Astrocyte (in vitro differentiated cells and primary cell): ENCODE data around the gene RAB37. TPM values are rescaled to one million over a fixed set of nuclear protein-coding genes. Genes with fewer than 3 reads are reported as not detected.

Source experiments
- DNase-seq: peaks from one replicate; pipeline ENCODE4 v3.0.0-alpha.2; 2010; ENCODE audit warnings: low read depth
- FAIRE-seq: peaks from 2 replicates; lab custom pipeline; 2011; peaks lifted over from hg19 to GRCh38; lab: Jason Lieb, UNC
- H2AFZ ChIP-seq: 2 replicates; pipeline ENCODE4 v1.6.0; 2012; ENCODE audit warnings: low read depth, low read length, inconsistent platforms
- H3K27ac ChIP-seq: 2 replicates; pipeline ENCODE4 v1.5.1; 2011; ENCODE audit warnings: low read depth, low read length, inconsistent platforms
- H3K27me3 ChIP-seq: 2 replicates; pipeline ENCODE4 v1.6.0; 2011; ENCODE audit warnings: low read length, inconsistent platforms; ENCODE audit not compliant: insufficient read depth
- H3K36me3 ChIP-seq: 2 replicates; pipeline ENCODE4 v1.5.1; 2011; ENCODE audit warnings: low read length, inconsistent platforms; ENCODE audit not compliant: insufficient read depth
- H3K4me1 ChIP-seq: 2 replicates; pipeline ENCODE4 v1.5.1; 2011; ENCODE audit warnings: low read length, inconsistent platforms; ENCODE audit not compliant: insufficient read depth
- H3K4me2 ChIP-seq: 2 replicates; pipeline ENCODE4 v1.6.0; 2012; ENCODE audit warnings: low read length, inconsistent platforms
- H3K4me3 ChIP-seq: 2 replicates; pipeline ENCODE4 v1.5.1; 2011; ENCODE audit warnings: low read depth, mild to moderate bottlenecking, low read length, inconsistent platforms; ENCODE audit not compliant: insufficient read depth
- H3K79me2 ChIP-seq: 2 replicates; pipeline ENCODE4 v1.6.0; 2012; ENCODE audit warnings: mild to moderate bottlenecking, low read length, inconsistent platforms; ENCODE audit not compliant: insufficient read depth
- H3K9ac ChIP-seq: 2 replicates; pipeline ENCODE4 v1.6.0; 2012; ENCODE audit warnings: mild to moderate bottlenecking, low read length, inconsistent platforms
- H3K9me3 ChIP-seq: 2 replicates; pipeline ENCODE4 v1.5.1; 2012; ENCODE audit warnings: low read depth, mild to moderate bottlenecking, low read length, inconsistent platforms; ENCODE audit not compliant: insufficient read depth
- H4K20me1 ChIP-seq: 2 replicates; pipeline ENCODE4 v1.6.0; 2012; ENCODE audit warnings: low read length, inconsistent platforms; ENCODE audit not compliant: insufficient read depth
- H3K27ac Mint-ChIP-seq: one replicate; pipeline ENCODE4 v1.8.0; 2021; ENCODE audit warnings: mild to moderate bottlenecking, mixed read lengths; ENCODE audit not compliant: unreplicated experiment
- H3K27me3 Mint-ChIP-seq: one replicate; pipeline ENCODE4 v1.8.0; 2021; ENCODE audit warnings: low read depth, mixed read lengths; ENCODE audit not compliant: unreplicated experiment
- H3K36me3 Mint-ChIP-seq: one replicate; pipeline ENCODE4 v1.8.0; 2021; ENCODE audit warnings: low read depth, mixed read lengths; ENCODE audit not compliant: unreplicated experiment
- H3K4me1 Mint-ChIP-seq: one replicate; pipeline ENCODE4 v1.8.0; 2021; ENCODE audit warnings: low read depth, mixed read lengths; ENCODE audit not compliant: unreplicated experiment
- H3K4me3 Mint-ChIP-seq: one replicate; pipeline ENCODE4 v1.8.0; 2021; ENCODE audit warnings: mild to moderate bottlenecking, moderate library complexity, mixed read lengths; ENCODE audit not compliant: unreplicated experiment
- H3K9me3 Mint-ChIP-seq: one replicate; pipeline ENCODE4 v1.8.0; 2021; ENCODE audit warnings: mild to moderate bottlenecking, mixed read lengths; ENCODE audit not compliant: unreplicated experiment
- EZH2 ChIP-seq: IDR thresholded peaks from 2 replicates; pipeline ENCODE4 v1.6.1; 2012; ENCODE audit warnings: mild to moderate bottlenecking, low read length, inconsistent platforms; ENCODE audit not compliant: insufficient read depth
- total RNA-seq: library from RNA; stranded (reverse); gene quantifications from 2 replicates; pipeline ENCODE4 v1.2.1, GENCODE V29; 2021
- TF ChIP-seq, protein P1 (sequence below): IDR thresholded peaks from 2 replicates; pipeline ENCODE4 v1.5.1; 2011; ENCODE audit warnings: low read depth, mild to moderate bottlenecking, inconsistent platforms, low read length, moderate library complexity; ENCODE audit not compliant: insufficient read depth

The RAB37 gene
- total RNA-seq, 1 donor from 2014 or later, result 0.77 TPM

- peaks cover 16% of the 10 kb centered on the region for H3K4me1 ChIP-seq
- H3K27ac ChIP-seq, result no peak overlapping the region
- no peaks in the 10 kb centered on the region for H3K9me3 Mint-ChIP-seq
- no peak overlapping the region for H3K4me3 Mint-ChIP-seq
- FAIRE-seq (no peak), DNase-seq (no peak)
- peak overlapping the region; percentile 66 for H3K27ac Mint-ChIP-seq
- H3K27me3 Mint-ChIP-seq, result no peaks in the 10 kb centered on the region
- H3K9me3 ChIP-seq, result no peaks in the 10 kb centered on the region
- no peak overlapping the region for H3K4me2 ChIP-seq
- no peak overlapping the region for H2AFZ ChIP-seq
- H3K27me3 ChIP-seq, result no peaks in the 10 kb centered on the region
- H3K36me3 Mint-ChIP-seq, result no peaks in the 10 kb centered on the region
- H3K4me3 ChIP-seq, result no peak overlapping the region
- peaks cover 26% of the 10 kb centered on the region for H3K4me1 Mint-ChIP-seq
- H3K9ac ChIP-seq, result peak overlapping the region; percentile 6
- TF ChIP-seq, protein P1, sequence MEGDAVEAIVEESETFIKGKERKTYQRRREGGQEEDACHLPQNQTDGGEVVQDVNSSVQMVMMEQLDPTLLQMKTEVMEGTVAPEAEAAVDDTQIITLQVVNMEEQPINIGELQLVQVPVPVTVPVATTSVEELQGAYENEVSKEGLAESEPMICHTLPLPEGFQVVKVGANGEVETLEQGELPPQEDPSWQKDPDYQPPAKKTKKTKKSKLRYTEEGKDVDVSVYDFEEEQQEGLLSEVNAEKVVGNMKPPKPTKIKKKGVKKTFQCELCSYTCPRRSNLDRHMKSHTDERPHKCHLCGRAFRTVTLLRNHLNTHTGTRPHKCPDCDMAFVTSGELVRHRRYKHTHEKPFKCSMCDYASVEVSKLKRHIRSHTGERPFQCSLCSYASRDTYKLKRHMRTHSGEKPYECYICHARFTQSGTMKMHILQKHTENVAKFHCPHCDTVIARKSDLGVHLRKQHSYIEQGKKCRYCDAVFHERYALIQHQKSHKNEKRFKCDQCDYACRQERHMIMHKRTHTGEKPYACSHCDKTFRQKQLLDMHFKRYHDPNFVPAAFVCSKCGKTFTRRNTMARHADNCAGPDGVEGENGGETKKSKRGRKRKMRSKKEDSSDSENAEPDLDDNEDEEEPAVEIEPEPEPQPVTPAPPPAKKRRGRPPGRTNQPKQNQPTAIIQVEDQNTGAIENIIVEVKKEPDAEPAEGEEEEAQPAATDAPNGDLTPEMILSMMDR, result no peak
- no peak for TF ChIP-seq EZH2
- peaks cover 36% of the 10 kb centered on the region for H4K20me1 ChIP-seq
- H3K36me3 ChIP-seq, result no peaks in the 10 kb centered on the region
- no peaks in the 10 kb centered on the region for H3K79me2 ChIP-seq
These were observed 23.5 kb downstream of the RAB37 start for GRCh38 chr17:74760404-74761105.

DNA sequence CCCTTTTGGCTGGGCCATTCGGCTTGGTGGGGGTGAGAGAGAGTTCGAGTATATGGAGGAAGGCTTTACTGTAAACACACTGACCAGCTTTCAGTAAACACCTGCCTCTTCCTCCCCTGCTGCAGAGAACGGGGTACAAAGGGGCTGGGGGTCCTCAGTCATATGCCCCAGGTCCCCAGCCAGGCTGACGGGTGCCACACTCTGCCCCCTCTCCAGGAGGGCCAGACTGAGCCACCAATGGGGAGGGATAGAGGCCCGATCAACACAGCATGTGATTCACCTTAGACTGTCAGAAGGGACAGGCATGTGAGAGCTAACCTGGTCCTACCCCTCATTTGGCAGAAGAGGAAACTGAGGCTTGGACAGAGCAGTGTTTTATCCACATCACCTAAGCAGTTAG is 24.4 kb downstream of the RAB37 start:
- H3K27ac ChIP-seq, result no peak overlapping the region
- no peak for FAIRE-seq

More for the DNA sequence above, 24.4 kb downstream of the RAB37 start:
- Histone ChIP-seq H3K4me3 (no peak overlapping the region), H3K4me2 (no peak overlapping the region), H3K9me3 (no peaks in the 10 kb centered on the region), H3K9ac (no peak overlapping the region), H3K36me3 (no peaks in the 10 kb centered on the region), H2AFZ (no peak overlapping the region), H4K20me1 (peaks cover 35% of the 10 kb centered on the region), H3K27me3 (no peaks in the 10 kb centered on the region), H3K79me2 (no peaks in the 10 kb centered on the region), H3K4me1 (peaks cover 16% of the 10 kb centered on the region)
- DNase-seq, result no peak
- H3K4me1 Mint-ChIP-seq, result peaks cover 26% of the 10 kb centered on the region
- TF ChIP-seq EZH2, result no peak
- TF ChIP-seq, protein P1, result no peak
- H3K36me3 Mint-ChIP-seq, result no peaks in the 10 kb centered on the region
- H3K4me3 Mint-ChIP-seq, result no peak overlapping the region
- no peaks in the 10 kb centered on the region for H3K27me3 Mint-ChIP-seq
- H3K9me3 Mint-ChIP-seq, result no peaks in the 10 kb centered on the region
- no peak overlapping the region for H3K27ac Mint-ChIP-seq
